HT1080 (cell line): ENCODE measurements around the gene CST9L. TPM values are rescaled to one million over a fixed set of nuclear protein-coding genes. Genes with fewer than 3 reads are reported as not detected.
A peak's percentile ranks its signal among the peaks of the same experiment; 100 is the strongest.

ENCODE experiments used
- DNase-seq: peaks from one replicate; pipeline ENCODE4 v3.0.0-alpha.2; 2015; ENCODE audit warnings: low read depth
- total RNA-seq: library from RNA; depleted of rRNA; stranded (reverse); fragments of >200 nt; shearing (Covaris generic); gene quantifications from 2 replicates; pipeline ENCODE4 v1.2.3, GENCODE V29; 2014

Gene CST9L
- total RNA-seq, 1 experiment from 2014 or later = not detected

DNA sequence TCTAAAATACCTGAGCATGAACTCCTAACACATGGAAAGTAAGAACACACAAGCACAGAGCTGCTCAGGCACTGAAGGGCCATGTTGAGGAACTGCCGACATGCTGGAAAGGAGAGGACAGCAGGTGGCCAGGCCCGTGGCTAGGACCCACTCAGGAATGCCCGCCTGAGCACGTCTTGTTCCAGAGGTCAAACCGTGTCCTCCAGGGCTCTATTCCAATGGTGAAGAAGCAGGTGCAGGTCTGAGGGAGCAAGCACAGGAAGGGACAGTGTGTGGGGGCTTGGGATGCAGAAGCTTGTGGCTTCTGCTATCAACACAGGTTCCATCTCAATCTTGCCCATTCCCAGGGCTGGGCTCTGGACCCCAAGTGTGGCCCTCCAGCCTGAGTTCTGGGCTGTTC, 20.7 kb downstream of the CST9L start:
- no peak for DNase-seq

DNA sequence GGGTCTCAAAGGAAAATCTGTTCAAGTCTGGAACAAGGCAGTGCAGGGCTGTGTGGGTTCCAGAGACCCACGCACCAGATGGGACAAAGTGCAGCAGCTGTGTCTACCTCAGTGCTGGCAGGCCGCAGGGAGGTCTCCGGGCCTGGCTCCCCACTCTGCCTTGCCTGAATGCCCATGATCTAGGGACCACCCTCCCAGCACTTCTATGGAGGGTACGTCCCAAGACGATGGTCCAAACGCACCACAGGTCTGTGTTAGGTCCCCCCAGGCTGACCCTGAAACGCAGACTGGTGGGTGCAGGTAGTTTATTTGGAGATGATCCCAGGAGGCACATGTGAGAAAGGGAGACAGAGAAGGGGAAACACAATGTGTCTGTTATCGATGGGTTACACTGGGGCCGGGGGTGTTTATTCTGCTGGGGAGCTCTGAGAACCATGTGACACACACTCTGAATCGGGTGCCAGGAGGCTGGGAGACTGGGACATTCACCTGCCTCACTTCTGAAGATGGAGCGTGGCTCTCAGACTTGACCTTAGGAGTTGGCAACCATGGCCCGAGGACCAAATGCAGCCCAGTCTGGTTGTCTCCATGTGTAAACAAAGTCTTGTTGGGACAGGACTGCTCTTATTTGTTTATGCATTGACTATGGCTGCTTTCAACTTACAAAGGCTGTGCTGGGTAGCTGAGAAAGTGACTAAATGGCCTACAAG, 21.7 kb downstream of the CST9L start:
- DNase-seq = no peak

DNA sequence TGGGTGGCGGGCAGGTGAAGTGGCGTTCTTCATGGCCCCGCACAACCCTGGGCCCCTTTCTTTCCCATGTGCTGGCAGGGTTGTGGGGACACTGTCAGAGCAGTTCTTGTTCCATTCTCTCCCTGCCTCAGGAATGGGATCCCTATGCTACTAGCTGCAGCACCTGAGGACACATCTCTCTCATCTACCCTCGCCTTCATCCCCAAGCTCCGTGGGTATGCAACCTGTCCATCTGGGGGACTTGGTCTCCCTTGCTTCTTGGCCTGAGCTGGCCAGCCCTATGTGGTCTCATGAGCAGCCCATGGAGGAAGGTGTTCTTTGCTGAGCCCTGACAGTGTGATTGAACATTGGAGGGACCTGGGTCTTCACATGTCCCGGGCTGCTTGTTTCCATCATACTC, 24.2 kb downstream of the CST9L start:
- DNase-seq = no peak

GRCh38 chr20:23542801-23543200, 25.5 kb downstream of the CST9L start:
- no peak for DNase-seq

DNA sequence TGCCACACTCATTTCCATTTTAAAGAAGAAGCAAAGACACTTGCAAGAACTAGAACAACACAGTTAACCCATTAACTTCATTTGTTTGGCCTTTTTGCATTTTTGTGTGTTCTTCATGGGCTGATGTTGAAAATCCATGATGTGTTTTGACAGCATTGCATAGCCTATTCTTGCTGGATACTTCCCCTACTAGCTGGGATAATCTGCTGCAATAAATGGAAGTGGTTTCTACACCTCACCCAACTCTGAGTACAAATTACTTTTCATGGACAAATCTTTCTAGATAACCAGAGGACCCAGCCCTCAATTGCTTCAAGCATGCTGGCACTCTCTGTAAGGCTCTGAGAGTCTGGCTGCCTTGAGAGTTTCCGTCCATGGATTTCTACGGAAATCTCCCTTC, 26.5 kb downstream of the CST9L start:
- DNase-seq = no peak

GRCh38 chr20:23541330-23541729, 27.0 kb downstream of the CST9L start:
- DNase-seq = peak; percentile 26

- no peak for DNase-seq
Observed at GRCh38 chr20:23540624-23541023, 27.7 kb downstream of the CST9L start.

DNA sequence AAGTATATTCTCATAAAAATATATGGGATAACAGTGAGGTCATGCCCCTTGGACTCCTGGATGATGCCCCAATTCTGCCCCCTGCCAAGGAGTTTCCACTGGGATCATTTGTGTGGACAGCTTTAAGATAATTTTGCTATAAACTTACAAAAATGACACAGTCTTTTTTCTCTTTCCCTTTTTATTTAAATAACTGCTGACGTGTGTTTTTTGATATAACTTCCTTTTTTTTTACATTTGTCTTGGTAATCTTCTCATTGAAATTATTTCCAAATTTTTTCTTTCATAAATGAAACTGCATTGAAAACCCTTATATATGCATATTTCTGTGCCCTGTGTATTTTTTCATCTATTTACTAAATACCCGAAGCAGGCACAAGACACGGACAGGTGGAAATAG, 31.3 kb downstream of the CST9L start:
- DNase-seq = no peak

DNA sequence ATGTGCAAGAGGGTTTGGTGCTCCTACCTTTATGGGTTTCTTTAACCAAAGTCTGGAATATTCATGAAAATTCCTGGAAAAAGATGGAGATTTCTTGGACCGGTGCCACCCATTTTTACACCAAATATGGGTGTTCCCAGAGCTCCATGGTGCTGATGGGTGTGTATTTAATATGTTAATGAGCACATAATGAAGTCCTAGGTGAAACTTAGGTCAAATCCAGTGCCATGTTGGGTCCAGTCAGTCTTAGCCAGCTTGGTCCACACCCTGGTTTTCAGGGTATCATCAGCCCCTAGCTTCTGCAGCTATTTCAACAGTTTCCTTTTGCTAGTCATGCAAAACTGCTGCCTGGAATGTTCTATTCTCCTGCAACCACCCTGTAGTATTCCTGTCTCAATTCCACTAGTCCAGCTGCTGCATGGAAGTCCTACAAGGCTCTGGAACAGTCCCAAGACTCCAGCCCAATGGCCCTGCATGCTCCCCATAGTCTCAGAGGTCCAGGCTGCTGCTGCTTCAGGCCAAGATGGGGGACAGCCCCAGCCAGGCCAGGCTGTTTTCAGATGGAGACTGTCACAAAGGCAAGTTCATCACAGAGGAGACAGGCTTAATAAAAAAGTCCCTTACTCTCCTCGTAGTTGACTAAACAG, 31.8 kb downstream of the CST9L start:
- DNase-seq = no peak

GRCh38 chr20:23534801-23535593, 33.3 kb downstream of the CST9L start:
- DNase-seq = no peak

- DNase-seq = no peak
Observed at GRCh38 chr20:23533161-23533560, 35.1 kb downstream of the CST9L start.

GRCh38 chr20:23532533-23532932, 35.8 kb downstream of the CST9L start:
- no peak for DNase-seq

GRCh38 chr20:23530937-23531567, 37.2 kb downstream of the CST9L start:
- DNase-seq = no peak

DNA sequence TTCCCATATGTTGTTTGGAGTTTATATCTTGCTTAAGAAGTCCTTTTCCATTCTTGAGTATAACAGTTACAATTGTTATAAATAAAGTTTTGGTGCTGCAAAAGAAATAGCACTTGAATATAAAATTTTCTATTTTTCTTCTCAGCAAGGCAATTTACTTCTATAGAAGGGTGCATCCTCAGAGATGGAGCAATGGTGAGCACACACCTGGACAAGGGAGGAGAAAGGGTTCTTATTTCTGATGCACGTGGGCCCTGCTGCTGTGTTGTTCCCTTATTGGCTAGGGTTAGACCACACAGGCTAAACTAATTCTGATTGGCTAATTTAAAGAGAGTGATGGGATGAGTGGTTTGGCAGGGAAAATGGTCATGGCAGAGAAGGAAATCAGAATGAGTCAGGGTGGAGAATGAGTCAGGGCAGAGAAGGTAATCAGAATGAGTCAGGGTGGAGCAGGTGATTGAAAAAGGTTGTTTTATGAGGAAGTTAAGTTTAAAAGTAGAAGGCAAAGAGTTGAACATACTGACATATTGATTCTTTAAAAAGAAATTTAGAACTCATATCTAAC, 39.3 kb downstream of the CST9L start:
- peak; percentile 91 for DNase-seq

- DNase-seq = no peak
Observed at GRCh38 chr20:23526850-23527249, 41.4 kb downstream of the CST9L start.

DNA sequence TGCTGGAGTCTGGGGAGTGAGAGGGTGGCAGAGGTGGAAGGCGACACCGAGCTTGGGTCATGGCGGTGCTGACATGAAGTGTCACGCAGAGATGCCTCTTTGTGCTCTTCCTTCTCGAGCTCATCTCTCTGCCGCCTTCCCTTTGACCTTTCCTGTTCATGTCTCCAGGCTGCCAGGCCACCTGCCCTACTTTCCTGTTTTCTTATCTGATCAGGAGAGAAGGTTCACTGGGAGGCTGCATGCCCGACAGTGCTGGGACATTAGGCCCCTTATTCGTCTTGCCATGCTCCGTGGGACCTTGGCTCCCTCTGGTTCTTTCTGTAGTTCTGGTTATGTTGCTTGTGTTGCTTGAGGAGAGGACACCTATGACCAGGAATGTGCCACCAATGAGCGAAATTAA, 44.1 kb downstream of the CST9L start:
- no peak for DNase-seq

DNA sequence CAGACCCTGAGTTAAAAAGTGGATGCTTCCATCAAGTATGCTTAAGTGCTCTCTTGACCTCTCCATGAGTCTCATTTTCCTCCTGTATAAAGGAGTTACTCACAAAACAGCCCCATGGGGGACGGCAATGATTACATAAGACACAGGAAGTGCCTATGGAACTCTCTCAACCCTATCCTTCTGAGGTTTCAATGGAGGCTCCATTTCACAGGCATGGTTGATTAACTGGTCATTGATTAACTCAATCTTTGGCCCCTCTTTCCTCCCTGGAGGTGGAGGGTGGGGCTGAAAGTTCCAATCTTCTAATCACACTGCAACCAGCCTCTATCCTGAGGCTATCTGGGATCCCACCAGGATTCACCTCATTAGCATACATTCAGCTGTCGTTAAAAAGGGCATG, 48.1 kb downstream of the CST9L start:
- DNase-seq = peak; percentile 5

DNA sequence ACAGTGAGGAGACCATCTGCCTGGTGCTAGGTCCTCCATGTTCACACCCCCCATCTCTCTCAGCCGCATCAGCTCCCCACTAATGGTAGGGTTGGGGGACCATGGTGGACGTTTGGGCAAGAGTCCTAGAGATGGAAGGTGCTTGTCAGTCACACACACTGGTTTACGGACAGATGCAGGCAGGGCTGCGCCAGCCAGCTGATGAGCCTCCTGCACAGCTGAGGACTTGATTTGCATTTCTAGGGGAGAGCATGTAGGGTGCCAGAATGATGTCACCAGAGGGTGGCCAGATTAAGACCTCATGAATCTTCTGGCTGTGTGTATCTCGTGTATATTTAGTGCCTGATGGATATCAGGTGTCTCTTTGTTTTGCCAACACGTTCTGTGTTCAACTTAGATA, 48.7 kb downstream of the CST9L start:
- no peak for DNase-seq

DNA sequence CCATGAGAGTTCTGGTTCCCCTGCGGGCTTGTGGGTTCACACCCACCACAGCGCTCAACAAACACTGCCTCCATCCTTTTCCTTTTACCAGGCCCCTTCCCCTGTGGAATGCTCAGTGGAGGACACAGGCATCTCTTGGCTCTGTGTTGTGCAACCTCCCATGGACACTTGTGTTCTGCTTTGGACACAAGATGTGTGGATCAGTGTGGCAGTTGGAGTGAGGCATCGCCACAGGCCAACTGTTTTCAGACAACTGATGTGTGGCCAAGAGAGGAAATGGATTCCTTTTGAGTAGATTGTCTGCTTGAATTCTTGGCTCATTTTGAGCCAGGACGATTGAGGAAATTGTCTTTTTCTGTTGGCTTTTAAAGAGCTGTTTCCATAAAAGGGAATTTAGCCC, 50.6 kb downstream of the CST9L start:
- DNase-seq = no peak

DNA sequence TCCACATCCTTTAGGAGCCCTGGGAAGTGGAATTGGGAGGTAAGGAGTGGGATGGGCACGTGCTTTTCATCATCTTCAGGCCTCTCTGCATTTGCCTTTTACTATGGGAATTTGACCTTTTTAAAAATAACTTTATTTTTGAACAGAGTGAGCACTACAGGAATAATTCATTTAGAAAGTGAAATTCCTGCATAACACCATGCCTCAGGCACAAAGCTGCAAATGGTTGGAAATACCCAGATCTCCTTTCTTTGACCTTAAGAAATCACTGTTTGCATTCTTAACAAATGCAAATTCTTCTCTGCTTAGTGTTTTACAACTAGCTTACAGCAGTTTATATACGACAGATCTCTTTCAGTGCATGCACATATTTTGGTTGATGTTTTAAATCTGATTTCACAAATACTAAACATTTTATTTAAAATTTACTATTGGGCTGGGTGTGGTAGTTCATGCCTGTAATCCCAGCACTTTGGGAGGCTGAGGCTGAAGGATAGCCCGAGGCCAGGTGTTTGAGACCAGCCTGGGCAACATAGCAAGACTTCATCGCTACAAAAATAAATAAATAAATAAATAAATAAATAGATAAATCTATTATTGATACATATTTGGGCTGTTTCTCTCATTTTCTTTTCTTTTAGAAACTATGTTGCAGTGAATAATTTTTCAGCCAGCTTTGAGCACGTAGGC, 52.9 kb downstream of the CST9L start:
- no peak for DNase-seq

DNA sequence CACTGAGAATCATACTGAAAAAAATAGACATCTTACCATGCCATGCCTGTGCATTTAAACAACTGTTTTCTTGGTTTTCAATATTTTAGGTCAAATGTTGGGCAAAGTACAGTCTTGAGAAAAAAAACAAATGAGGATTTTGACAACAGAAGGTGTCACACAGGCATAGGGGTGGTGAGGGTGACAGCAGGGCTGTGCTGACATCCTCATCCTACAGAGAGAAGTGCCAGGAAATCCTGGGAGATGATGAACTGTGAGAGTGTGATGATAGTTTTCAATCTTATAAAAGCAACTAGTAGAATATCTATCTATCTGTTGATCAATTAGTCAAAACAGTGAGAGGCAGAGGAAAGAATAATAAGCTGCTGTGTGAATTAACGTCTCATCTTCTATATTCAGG, 53.4 kb downstream of the CST9L start:
- DNase-seq = no peak
